Measurements from ENCODE around the gene CRB3. TPM values are rescaled to one million over a fixed set of nuclear protein-coding genes. Genes with fewer than 3 reads are reported as not detected.

CRB3 gene
- total and polyA plus RNA-seq, 8 donors: 7.6 to 203 (median 49.0) TPM

- Histone ChIP-seq H3K27ac (no peak overlapping the region), H3K9me3 (no peaks in the 10 kb centered on the region), H3K4me3 (no peak overlapping the region), H3K27me3 (peaks cover 0 to 65% (median 19%) of the 10 kb centered on the region in 3 donors), H3K36me3 (peaks cover 0 to 10% (median 0%) of the 10 kb centered on the region in 4 donors), H3K4me1 (peaks cover 9 to 21% (median 19%) of the 10 kb centered on the region in 4 donors)
- DNase-seq: no peak
- 61 to 77% (median 67%) methylated on average over 2 to 7 of the region's 7 CpGs for WGBS, 5 donors
- no peak for TF ChIP-seq EP300 (IDR thresholded peaks at IDR 0.05)
- intact Hi-C loops (cut with DNase I; ENCODE audit: low total_unique reads): no loop called here
Measured at GRCh38 chr19:6479836-6480398, 15.8 kb downstream of the CRB3 start.

GRCh38 chr19:6480848-6481415 lies 16.9 kb downstream of the CRB3 start:
- H3K27me3 ChIP-seq: peaks cover 0 to 55% (median 11%) of the 10 kb centered on the region in 3 donors
- peaks cover 0 to under 1% (median 0%) of the 10 kb centered on the region in 4 donors for H3K36me3 ChIP-seq
- no peaks in the 10 kb centered on the region for H3K9me3 ChIP-seq
- 42 to 78% (median 69%) methylated on average over 5 to 10 of the region's 10 CpGs for WGBS, 5 donors
- H3K4me1 ChIP-seq: peaks cover 2 to 12% (median 10%) of the 10 kb centered on the region in 4 donors
- TF ChIP-seq POLR2AphosphoS5 (IDR thresholded peaks at IDR 0.05) (no peak), CTCF (IDR thresholded peaks at IDR 0.05) (no peak), EP300 (IDR thresholded peaks at IDR 0.05) (no peak), POLR2A (IDR thresholded peaks at IDR 0.05) (no peak)
- H3K4me3 ChIP-seq: peak overlapping the region; percentile 11 to 39 (median 38)
- peak overlapping the region in 4 of 5 donors; percentile 64 to 80 (median 65) for H3K27ac ChIP-seq
- intact Hi-C loops (cut with DNase I; ENCODE audit: low total_unique reads): no loop called here
- DNase-seq: no peak

GRCh38 chr19:6481541-6482342 lies 17.7 kb downstream of the CRB3 start, which contains the start of gene DENND1C:
Gene DENND1C, minus strand, starts transcription at chr19:6481787. Its CDS starts 92 bp downstream, at chr19:6481695.
- peak within 1 kb of the TSS; percentile 11 to 39 (median 38) for H3K4me3 ChIP-seq
- H3K9me3 ChIP-seq: no peaks in the 10 kb centered on the region
- H3K36me3 ChIP-seq: no peaks in the 10 kb centered on the region
- H3K4me1 ChIP-seq: peaks cover 0 to 4% (median 3%) of the 10 kb centered on the region in 4 donors
- peak within 1 kb of the TSS; percentile 38 to 80 (median 64) for H3K27ac ChIP-seq
- peaks cover 0 to 47% (median 4%) of the 10 kb centered on the region in 3 donors for H3K27me3 ChIP-seq
- TF ChIP-seq CTCF (IDR thresholded peaks at IDR 0.05) (peak in 4 of 7 experiments; percentile 16 to 37 (median 26)), POLR2A (IDR thresholded peaks at IDR 0.05) (no peak)
- peak; percentile 52 to 55 for DNase-seq
- 31 to 51% (median 33%) methylated on average over 15 to 24 of the region's 24 CpGs for WGBS, 5 donors
- intact Hi-C loops (cut with DNase I; ENCODE audit: low total_unique reads): no loop called here

GRCh38 chr19:6482343-6482686 lies 18.2 kb downstream of the CRB3 start:
- 94 to 97% (median 96%) methylated on average over 8 of the region's 8 CpGs for WGBS, 5 donors
- intact Hi-C loops (cut with DNase I; ENCODE audit: low total_unique reads): no loop called here
- no peaks in the 10 kb centered on the region for H3K4me1 ChIP-seq
- no peaks in the 10 kb centered on the region for H3K36me3 ChIP-seq
- H3K27me3 ChIP-seq: peaks cover 0 to 41% (median 0%) of the 10 kb centered on the region in 3 donors
- TF ChIP-seq EP300 (IDR thresholded peaks at IDR 0.05): no peak
- no peak for TF ChIP-seq CTCF (IDR thresholded peaks at IDR 0.05)
- TF ChIP-seq POLR2AphosphoS5 (IDR thresholded peaks at IDR 0.05): no peak
- no peak for TF ChIP-seq POLR2A (IDR thresholded peaks at IDR 0.05)
- peak overlapping the region in 3 of 5 donors; percentile 64 to 80 (median 64) for H3K27ac ChIP-seq
- DNase-seq: no peak
- no peak overlapping the region for H3K4me3 ChIP-seq
- H3K9me3 ChIP-seq: no peaks in the 10 kb centered on the region

Measured in stomach (tissue), 9 donors.